ENCODE data around the gene HAUS7. TPM values are rescaled to one million over a fixed set of nuclear protein-coding genes. Genes with fewer than 3 reads are reported as not detected.
A peak's percentile ranks its signal among the peaks of the same experiment; 100 is the strongest.

HAUS7 gene
- total and polyA plus RNA-seq, 2 donors from 2014 or later = 28.1 to 47.6 TPM

DNA sequence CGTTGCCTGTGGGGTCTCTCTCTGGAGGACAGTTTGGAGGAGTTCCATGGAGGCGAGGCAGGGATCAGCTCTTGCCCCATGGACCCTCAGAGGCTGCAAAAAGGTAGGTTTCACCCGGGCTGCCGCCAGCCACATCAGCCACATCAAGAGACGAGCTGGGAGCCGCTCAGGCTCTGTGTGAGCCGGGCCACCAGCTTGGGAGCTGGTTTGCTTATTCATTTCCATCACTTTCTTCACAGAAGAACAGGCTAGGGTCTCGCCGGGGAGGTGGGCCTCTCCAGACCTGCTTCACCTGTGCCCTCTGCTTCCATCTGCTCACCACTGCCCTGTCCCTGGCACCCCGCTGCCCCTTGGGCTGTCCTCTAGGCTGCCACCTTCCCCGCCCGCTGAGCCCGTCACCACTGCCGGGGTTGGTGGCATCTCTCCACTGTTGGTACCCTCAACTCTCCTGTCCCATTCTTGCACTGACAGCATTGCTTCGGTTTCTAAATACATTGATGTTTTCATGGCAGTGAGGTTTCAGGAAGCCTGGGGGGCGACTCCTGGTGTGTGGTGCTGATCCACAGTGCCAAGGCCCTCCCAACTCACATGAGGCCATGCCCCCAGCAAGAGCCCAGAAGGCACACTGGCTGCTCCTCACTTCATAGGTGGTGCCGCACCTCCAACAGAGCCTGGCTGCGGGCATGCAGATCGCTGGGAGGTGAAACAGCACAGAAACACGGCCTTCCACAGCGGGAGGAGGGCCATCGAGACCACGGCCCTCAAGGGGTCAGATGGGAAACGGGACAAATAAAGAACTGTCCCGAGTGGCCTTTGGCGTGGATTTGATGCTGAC lies 20.0 kb downstream of the HAUS7 start:
- Histone ChIP-seq H3K36me3 (ENCODE audit: control insufficient read depth in 2 of 3, insufficient read depth in 3 of 3, low read length in 3 of 3) (no peaks in the 10 kb centered on the region), H3K4me3 (ENCODE audit: low read length in 3 of 3) (no peak overlapping the region), H3K9me3 (ENCODE audit: control insufficient read depth in 2 of 3, insufficient read depth in 1 of 3, low read length in 3 of 3) (no peaks in the 10 kb centered on the region), H3K4me1 (ENCODE audit: control insufficient read depth in 2 of 3, insufficient read depth in 2 of 3, low read depth in 1 of 3, low read length in 3 of 3) (no peaks in the 10 kb centered on the region), H3K27ac (ENCODE audit: low read depth in 2 of 2, low read length in 2 of 2) (no peak overlapping the region), H3K27me3 (ENCODE audit: control insufficient read depth, insufficient read depth, low read length) (no peaks in the 10 kb centered on the region), H3K9ac (ENCODE audit: low read length in 3 of 3) (no peak overlapping the region)
- TF ChIP-seq, protein P1, sequence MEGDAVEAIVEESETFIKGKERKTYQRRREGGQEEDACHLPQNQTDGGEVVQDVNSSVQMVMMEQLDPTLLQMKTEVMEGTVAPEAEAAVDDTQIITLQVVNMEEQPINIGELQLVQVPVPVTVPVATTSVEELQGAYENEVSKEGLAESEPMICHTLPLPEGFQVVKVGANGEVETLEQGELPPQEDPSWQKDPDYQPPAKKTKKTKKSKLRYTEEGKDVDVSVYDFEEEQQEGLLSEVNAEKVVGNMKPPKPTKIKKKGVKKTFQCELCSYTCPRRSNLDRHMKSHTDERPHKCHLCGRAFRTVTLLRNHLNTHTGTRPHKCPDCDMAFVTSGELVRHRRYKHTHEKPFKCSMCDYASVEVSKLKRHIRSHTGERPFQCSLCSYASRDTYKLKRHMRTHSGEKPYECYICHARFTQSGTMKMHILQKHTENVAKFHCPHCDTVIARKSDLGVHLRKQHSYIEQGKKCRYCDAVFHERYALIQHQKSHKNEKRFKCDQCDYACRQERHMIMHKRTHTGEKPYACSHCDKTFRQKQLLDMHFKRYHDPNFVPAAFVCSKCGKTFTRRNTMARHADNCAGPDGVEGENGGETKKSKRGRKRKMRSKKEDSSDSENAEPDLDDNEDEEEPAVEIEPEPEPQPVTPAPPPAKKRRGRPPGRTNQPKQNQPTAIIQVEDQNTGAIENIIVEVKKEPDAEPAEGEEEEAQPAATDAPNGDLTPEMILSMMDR (IDR thresholded peaks at IDR 0.05; ENCODE audit: borderline replicate concordance, extremely low read depth, insufficient read depth) = no peak
- intact Hi-C loops (cut with DNase I) = no loop called here
- DNase-seq (peak in 1 of 5 donors; percentile 72), FAIRE-seq (no peak)

DNA sequence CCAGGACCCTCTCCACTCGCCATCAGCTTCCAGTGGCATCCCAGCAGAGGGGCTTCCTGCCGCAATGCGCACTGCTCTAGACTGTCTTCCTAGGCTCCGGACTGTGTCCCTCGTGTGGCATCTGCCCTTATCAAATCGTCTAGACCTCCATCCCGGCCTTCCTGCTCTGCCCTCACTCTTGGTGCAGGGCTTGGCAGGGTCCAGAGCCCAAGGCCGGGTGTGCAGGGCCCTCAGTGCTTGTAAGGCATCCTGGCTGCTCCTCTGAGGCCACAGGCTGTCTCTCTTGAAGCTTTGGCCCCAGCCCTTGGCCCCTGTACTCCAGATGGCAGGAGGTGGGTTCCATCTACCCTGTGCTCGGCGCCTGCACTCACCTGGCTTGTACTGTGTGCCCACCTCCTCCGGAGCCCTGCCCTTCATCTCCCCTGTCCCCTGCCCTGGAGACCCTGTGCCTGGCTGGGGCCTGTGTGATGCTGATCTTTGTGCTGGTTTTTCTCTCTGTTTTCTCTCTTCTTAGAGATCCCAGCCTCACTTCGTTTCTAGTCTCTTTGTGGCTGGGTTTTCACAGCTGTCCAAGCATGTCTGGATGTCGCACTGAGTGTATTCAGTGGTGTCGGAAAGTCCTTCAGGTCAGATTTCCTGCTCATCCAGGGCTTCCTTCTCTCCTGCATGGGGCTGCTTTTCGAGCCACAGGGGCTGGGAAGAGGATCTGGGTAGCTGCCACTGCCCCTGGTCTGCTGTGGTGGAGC lies 20.8 kb downstream of the HAUS7 start:
- FAIRE-seq = no peak
- H3K27ac ChIP-seq (ENCODE audit: low read depth in 2 of 2, low read length in 2 of 2) = no peak overlapping the region

DNA sequence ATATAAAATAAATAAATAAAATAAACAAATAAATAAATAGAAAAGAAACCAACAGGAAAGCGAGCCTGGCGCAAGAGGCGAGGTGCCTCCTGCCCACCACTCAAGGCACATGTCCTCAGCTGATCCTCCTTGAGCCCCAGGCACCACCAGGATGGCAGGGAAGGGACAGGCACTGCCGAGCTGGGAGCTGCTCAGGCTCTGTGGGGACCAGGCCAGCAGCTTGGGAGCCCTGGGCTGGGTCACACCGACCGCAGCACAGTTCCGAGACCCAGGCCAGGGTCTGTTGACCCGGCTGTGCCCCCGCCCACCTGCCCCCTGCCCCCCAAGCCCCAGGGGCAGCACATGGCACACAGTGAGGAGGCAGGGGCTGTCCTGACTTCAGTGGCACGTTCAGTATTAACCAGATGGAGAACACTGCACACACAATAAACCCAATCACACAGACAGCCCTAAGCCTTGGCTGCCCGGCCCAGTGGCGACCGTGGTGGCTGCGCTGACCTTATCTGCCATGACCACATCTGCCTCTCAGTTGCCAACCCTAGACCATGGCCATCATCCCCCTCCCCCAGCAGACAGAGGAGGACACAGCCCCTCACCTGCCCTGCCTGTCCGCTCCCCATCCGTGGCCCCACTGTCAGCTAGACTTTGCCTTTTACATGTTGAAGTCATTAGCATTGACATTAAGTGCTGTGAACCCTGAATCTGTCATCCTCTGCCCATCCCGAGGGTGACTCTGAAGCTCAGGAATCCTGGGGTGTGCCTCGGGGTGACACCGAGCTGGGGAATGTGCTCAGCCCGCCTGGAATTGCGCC lies 21.6 kb downstream of the HAUS7 start:
- Histone ChIP-seq H3K27ac (ENCODE audit: low read depth in 2 of 2, low read length in 2 of 2) (no peak overlapping the region), H3K4me1 (ENCODE audit: control insufficient read depth in 2 of 3, insufficient read depth in 2 of 3, low read depth in 1 of 3, low read length in 3 of 3) (no peaks in the 10 kb centered on the region), H3K9me3 (ENCODE audit: control insufficient read depth in 2 of 3, insufficient read depth in 1 of 3, low read length in 3 of 3) (no peaks in the 10 kb centered on the region), H3K9ac (ENCODE audit: low read length in 3 of 3) (no peak overlapping the region), H3K4me3 (ENCODE audit: low read length in 3 of 3) (no peak overlapping the region), H3K27me3 (ENCODE audit: control insufficient read depth, insufficient read depth, low read length) (no peaks in the 10 kb centered on the region), H3K36me3 (ENCODE audit: control insufficient read depth in 2 of 3, insufficient read depth in 3 of 3, low read length in 3 of 3) (no peaks in the 10 kb centered on the region)
- DNase-seq = peak in 1 of 5 donors; percentile 63
- TF ChIP-seq, protein P1 (IDR thresholded peaks at IDR 0.05; ENCODE audit: borderline replicate concordance, extremely low read depth, insufficient read depth) = no peak
- FAIRE-seq = no peak
- intact Hi-C loops (cut with DNase I) = no loop called here

More for the DNA sequence above, 20.8 kb downstream of the HAUS7 start:
- no peaks in the 10 kb centered on the region for H3K9me3 ChIP-seq (ENCODE audit: control insufficient read depth in 2 of 3, insufficient read depth in 1 of 3, low read length in 3 of 3)
- no peaks in the 10 kb centered on the region for H3K36me3 ChIP-seq (ENCODE audit: control insufficient read depth in 2 of 3, insufficient read depth in 3 of 3, low read length in 3 of 3)
- DNase-seq = no peak
- TF ChIP-seq, protein P1 (IDR thresholded peaks at IDR 0.05; ENCODE audit: borderline replicate concordance, extremely low read depth, insufficient read depth) = no peak
- intact Hi-C loops (cut with DNase I) = no loop called here
- H3K27me3 ChIP-seq (ENCODE audit: control insufficient read depth, insufficient read depth, low read length) = no peaks in the 10 kb centered on the region
- H3K9ac ChIP-seq (ENCODE audit: low read length in 3 of 3) = no peak overlapping the region
- H3K4me1 ChIP-seq (ENCODE audit: control insufficient read depth in 2 of 3, insufficient read depth in 2 of 3, low read depth in 1 of 3, low read length in 3 of 3) = no peaks in the 10 kb centered on the region
- H3K4me3 ChIP-seq (ENCODE audit: low read length in 3 of 3) = no peak overlapping the region
